Measurements from ENCODE around the gene ETFBKMT.
A peak's percentile ranks its signal among the peaks of the same experiment; 100 is the strongest.
"Not testable (repeated sequence)": the region's sequence is repeated elsewhere in the genome, so short reads cannot be mapped to it uniquely, and the experiment has no call there.

ETFBKMT gene

DNA sequence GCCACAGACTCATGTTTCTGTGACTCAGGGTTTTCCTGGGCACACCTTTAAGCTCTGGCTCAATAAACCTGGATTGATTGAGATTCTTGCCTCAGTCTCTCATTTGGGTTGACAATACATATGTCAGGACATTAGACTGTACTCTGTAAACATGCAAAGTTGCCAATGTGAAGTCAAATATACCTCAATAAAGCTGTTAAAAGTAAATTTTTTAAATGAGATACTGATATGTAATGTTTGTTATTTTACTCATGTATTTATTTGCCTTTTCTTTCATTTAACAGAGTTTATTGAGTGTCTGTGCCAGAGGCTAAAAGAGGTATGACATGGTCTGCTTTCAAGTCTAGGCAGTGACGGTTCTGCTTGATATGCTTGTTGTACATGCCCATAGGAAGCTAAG lies 3.7 kb upstream of the ETFBKMT start:
- no peak for DNase-seq (ENCODE audit: low read depth in 2 of 2)

DNA sequence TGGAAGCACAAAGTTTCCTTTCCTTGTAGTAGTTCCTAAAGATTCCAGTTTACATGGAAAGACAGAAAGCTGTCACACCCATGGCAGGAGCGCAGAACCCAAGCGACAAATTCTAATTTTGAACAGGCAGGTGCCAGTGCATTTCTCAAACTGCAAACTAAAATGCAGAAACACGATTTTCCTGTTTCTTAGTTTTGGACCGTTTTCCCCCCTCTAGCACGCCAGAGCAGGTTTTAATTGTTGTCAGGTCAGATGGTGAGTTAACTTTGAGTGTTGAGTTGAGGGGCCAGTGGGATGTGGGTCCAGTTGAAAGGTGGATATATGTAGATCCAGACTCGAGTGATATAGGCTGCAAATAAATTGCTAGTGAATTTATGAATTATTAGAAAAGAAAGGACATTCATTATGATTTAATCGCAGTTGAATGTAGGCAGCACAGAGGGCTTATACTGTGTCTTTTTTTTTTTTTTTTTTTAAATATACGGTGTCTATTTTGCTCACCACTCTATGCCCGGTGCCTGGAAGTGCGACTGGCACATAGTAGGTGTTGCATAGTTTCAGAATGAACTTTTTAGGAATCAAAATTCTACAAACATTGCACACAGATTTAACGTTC lies 909 bp upstream of the ETFBKMT start:
- no peak for DNase-seq (ENCODE audit: low read depth in 2 of 2)

DNA sequence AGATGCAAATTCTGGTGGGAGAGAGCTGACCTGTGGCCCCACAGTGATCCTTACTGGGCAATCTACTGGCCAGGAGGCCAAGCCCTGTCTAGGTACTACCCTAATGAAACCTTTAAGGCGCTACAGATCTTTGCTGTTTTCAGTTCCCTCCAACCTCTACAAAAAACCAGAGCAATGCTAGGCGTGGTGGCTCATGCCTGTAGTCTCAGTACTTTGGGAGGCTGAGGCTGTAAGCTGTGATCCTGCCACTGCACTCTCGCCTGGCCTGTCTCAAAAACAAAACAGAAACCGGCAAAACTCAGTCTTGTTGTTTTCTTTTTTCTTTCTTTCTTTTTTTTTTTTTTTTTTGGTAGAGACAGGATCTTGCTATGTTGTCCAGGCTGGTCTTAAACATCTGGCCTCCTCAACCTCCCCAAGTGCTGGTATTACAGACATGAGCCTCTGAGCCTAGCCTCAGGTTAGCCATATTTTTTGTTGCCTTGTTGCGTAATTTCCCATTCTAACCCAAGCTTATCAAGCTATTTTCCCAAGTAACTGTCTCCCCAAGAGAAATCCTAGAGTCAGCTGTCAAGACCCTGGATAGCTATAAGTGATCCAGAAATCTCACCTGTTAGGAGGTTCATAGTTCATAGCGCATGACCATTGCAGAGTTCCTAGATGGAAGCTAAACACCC lies 2.8 kb downstream of the ETFBKMT start:
- no peak for DNase-seq (ENCODE audit: low read depth in 2 of 2)

DNA sequence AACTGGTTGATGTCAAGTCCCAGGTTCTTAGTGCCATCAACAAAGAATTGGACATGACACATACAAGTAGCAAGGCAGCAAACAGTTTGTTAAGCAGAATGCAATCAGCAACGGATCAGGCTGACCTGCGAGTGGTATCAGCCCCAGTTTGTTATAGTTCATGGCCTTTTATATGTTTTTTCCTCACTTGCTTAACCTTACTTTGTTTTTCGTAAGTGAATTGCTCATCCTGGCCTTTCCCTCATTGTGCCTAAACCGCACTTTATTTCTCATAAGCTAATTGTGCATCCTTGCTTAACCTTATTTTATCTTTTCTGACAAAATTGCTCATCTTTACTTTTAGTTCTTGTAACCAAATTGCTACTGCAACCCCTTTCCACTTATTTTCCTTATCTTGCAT lies 4.1 kb downstream of the ETFBKMT start:
- DNase-seq (ENCODE audit: low read depth in 2 of 2): no peak

DNA sequence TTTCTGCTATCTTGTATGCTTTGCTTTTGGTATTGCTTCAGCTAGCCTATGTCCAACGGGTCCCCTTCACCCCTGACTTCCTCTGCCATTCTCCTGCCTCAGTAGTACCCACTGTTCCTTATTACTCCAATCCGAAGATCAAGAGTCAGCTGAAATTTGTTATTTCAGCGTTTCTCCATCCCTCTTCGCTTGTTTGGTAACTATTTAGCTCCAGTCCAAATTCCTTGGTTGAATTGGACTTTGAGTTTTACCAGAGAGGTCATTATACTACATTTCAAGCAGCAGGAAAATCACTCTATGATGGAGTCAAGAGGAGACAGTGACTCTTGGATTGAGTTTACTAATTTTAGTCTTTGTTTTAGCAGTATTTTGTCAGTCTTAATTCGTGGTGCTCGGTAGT lies 4.5 kb downstream of the ETFBKMT start:
- DNase-seq (ENCODE audit: low read depth in 2 of 2): no peak

DNA sequence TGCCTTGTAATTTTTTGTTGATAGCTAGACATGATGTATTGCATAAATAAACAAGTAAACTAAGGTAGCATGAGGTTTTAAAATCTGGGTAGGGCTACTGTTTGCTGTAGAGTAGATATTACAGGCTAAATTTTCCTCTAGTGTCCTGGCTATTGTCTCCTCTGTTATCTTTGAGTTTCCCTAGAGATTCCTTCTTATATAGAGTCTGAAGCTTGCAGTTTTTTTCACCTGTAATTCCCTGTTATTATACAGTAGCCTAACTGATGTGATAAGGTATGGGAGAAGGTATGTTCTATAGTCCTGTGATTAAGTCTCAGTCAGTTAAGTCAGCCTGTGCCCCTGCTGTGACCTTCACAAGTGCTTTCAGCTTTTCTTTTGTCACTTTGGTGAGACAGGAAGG lies 9.5 kb downstream of the ETFBKMT start:
- no peak for DNase-seq (ENCODE audit: low read depth in 2 of 2)

DNA sequence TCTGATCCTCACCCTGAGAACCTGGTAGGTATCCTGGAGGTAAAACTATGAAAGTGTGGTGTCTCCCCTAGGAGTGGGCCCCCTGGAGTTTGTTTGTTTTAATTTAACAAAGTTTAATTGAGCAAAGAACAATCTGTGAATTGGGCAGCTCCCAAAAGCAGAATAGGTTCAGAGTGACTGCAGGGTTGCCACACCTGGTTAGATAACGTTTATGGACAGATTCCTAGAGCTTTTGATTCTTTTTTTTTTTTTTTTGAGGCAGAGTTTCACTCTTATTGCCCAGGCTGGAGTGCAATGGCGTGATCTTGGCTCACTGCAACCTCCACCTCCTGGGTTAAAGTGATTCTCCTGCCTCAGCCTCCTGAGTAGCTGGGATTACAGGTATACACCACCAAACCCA lies 10.1 kb downstream of the ETFBKMT start:
- not testable (repeated sequence) for DNase-seq (ENCODE audit: low read depth in 2 of 2)

DNA sequence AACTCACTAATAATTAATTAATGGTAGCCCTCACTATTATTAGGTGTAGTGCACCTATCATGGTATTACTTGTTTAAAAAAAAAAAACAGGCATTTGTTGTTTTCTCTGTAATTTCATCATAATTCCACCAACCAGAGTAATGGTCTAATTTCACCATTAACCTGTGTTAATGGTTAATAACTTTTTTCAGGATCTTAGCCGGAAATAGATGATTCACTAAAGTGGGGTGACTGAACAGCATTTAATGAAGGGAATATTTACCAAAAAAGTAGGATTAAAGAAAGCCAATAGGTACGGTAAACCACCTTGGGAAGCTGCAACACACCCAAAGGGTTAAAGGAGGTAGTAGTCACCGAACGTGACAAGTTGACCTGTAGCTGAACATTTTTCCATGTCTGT lies 13.0 kb downstream of the ETFBKMT start:
- no peak for DNase-seq (ENCODE audit: low read depth in 2 of 2)

DNA sequence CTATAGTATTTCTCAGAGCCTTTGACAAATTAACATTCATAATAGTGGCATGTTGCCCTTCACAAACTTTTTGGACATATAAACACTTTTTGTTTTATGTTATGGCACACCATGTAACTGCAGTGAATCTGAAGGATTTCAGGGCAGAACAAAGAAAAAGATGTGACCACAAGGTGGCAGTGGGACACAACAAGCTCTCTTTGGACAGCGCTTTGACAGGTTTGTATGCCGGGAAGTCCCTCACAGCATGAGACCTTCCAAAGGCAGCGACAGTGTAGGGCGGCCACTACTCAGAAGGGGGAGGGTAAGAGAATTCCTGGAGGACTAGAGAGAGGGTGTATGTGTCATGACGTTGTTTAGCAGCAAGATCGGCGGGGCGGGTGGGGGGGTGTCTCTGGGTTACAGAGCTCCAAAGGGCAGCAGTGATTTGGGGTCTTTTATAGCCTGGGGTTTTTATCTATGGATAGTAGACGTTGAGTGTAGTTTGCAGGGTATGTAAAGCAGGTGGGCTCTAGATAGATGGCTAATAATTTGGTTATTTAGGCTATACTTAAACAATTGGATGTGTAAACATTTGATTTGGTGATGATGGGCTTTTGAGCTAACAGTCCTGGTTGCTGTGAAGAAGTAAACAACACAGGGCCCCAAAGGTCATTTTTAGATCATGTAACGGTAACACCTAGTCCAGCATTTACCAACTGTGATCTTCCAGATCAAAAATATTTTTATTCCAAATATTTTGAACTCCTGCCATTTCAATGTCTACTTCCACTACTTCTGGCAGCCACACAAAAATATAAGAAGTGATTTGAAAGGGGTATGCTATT lies 22.9 kb downstream of the ETFBKMT start:
- DNase-seq (ENCODE audit: low read depth in 2 of 2): peak; percentile 29 to 55

DNA sequence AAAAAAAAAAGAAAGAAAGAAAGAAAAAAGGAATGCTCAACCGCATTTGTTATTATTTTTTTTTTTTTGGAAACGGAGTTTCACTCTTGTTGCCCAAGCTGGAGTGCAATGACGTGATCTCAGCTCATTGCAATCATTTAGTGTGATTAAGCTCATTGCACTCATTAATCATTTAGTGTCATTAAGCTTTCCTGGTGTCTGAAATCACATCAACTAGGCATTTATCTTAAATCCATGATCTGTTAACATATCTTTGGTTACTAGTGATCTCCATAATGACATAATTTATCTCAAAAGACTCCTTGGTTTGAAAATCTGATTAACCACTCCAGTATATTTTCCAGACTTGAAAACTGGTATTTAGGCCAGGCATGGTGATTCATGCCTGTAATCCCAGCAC lies 26.3 kb downstream of the ETFBKMT start:
- DNase-seq (ENCODE audit: low read depth in 2 of 2): no peak

DNA sequence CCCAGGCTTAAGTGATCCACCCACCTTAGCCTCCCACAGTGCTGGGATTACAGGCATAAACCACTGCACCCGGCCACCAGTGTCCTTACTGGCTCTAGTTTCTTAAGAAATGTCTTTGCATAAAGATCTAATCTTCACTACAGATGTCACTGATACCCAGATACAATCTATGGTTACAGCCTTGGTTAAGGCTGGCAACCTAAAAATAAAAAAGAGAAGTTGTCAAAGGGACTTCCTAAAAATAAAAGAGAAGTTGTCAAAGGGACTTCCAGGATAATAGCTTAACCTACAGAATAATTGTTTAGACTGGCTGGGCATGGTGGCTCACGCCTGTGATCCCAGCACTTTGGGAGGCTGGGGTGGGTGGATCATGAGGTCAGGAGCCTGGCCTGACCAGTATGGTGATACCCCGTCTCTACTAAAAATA lies 27.6 kb downstream of the ETFBKMT start:
- DNase-seq (ENCODE audit: low read depth in 2 of 2): no peak

DNA sequence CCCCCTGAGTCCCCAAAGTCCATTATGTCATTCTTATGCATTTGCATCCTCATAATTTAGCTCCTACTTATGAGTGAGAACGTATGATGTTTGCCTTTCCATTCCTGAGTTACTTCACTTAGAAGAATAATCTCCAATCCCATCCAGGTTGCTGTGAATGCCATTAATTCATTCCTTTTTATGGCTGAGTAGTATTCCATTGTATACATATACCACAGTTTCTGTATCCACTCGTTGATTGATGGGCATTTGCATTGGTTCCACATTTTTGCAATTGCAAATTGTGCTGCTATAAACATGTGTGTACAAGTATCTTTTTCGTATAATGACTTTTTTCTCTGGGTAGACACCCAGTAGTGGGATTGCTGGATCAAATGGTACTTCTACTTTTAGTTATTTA lies 30.4 kb downstream of the ETFBKMT start:
- DNase-seq (ENCODE audit: low read depth in 2 of 2): not testable (repeated sequence)

DNA sequence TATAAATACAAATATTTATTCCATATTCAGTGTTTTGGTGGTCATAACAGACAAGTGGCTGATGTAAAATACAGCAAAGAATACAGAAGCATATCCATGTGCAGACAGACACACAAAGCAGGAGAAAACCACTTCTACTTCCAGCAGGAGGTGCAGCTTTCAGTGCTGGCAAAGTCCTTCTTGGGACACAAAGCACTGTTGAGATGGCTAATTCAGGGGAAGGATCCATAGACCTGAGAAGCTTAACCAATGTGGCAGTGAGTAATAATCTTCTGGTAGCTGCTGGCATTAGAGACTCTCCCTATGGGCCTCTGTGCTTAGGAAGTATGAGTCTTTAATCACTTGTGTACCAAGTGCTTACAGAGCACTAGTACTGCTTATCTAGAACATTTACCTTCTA lies 42.6 kb downstream of the ETFBKMT start:
- no peak for DNase-seq (ENCODE audit: low read depth in 2 of 2)

DNA sequence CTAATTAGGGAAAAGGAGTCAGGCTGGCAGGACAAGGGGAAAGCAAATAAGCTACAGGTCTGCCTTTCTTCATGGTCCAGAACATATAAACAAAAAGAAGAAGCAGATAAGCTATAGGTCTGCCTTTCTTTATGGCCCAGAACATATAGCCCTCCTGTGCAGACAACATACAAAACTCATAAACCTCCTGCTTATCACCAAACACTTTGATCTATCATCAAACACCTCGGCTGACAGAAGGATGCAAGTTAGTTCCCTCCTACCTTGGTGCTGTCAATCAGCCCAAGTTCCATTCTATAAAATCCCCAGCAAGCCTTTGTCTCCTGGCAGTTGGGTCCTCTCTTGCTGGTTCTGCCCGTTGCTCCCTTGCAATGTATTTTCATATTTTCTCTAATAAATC lies 46.1 kb downstream of the ETFBKMT start:
- no peak for DNase-seq (ENCODE audit: low read depth in 2 of 2)

DNA sequence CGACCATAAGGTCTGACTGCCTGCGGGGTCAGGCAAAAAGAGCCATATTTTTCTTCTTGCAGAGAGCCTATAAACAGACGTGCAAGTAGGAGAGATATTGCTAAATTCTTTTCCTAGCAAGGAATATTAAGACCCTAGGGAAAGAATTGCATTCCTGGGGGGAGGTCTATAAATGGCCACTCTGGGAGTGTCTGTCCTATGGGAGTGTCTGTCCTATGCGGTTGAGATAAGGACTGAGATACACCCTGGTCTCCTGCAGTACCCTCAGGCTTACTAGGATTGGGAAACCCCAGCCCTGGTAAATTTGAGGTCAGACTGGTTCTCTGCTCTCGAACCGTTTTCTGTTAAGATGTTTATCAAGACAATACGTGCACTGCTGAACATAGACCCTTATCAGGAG lies 48.6 kb downstream of the ETFBKMT start:
- DNase-seq (ENCODE audit: low read depth in 2 of 2): not testable (repeated sequence)

DNA sequence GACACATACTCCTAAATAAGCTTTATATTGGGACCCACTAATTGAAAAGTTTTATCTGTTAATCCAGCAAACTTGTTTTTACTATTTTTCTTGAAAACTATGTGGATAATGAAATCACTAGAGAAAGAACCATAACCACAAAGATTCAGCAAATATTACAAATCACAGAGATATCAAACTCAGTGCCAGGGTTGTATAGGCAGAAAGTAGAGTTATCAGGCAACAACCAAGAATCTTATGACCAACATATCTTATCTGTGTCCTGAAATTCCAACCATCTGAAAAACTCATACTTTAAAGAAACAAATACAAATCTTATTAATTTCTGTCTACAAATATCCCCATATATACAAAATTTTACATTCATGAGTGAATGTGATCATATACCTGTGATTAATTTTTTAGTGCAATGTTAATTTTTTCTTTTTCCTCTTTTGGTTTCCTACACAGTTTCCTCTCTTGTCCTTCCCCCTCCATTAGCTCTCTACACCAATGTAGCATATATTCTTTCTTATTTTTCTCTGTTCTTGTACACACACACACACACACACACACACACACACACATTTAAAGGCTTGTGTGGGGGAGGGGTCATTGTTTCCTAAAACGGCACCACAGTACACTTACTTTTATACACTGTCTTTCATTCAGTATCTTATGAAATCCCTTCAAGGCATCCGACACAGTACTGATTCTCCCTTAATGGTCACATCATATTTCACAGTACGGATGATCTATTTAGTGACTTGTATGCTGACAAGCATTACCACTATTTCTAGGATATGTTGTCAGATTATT lies 50.7 kb downstream of the ETFBKMT start:
- no peak for DNase-seq (ENCODE audit: low read depth in 2 of 2)

DNA sequence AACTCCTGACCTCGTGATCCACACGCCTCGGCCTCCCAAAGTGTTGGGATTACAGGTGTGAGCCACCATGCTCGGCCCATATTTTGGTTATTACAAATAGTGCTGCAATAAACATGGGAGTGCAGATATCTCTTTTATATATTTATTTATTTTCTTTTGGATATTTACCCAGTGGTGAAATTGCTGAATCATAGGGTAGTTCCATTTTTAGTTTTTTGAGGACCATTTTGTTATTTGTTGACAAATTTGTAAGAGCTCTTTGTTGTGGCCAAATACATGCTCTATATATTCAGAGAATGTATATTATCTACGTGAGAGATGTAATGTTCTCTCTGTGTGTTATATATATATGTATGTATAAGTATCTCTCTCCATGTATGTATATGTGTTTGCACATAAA lies 53.4 kb downstream of the ETFBKMT start:
- DNase-seq (ENCODE audit: low read depth in 2 of 2): no peak

DNA sequence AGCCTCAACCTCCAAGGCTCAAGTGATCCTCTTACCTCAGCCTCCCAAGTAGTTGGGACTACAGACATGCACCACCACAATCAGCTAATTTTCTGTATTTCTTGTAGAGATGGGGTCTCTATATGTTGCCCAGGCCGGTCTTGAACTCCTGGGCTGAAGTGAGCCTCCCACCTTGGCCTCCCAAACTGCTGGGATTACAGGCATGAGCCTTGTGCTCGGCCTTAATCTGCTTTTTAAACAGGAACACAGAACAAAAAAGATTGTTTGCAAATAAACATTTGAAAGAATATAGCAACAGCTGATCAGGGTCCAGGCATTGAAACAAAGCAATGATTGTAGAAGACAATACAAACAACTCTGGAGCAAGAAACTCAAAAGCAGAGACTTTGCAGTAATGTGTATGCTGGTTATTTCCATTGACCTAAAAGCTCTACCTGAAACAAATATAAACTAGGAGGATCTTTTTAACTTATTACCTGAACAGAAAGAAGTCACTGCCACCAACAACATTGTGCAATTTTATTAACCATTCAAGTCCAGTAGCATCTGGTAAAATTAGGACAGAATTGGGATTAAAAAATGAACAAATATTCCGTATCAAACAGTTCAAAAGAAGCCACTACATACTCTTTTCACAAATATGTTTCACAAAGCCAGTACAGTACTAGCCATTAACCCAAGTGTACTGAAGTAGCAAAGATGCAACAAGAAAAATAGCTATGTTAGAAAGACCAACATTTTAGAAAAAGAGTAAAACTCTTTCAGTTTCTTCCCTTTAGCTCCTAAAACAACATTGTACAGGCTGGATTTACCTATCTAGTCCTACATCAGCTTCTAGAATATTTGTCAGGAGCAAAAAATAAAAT lies 55.2 kb downstream of the ETFBKMT start:
- no peak for DNase-seq (ENCODE audit: low read depth in 2 of 2)

DNA sequence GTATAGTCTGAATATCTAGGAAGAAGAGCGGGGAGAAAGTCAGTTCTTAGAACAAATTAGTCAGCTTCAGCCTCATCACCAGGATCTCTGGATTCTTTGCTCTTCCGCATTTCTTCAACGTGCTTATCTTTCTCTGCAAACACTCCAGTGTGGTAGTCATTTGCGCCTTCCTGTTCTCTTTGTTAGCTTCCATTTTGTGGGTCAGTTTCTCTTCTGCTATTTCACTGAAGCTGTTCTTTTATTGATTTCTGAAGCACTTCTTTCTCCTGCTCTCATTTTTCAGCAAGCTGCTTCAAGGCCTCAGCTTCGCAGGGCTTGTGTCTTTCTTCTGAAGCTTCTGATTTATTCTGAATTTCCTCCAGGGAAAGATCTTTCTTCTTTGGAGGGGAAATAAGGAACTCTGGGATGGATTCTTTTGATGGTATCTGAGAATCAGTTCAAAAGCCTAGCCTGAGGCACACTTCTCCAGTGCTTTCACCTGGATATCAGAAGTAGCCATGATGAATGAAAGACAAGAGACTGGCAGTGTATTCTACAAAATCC lies 55.9 kb downstream of the ETFBKMT start:
- DNase-seq (ENCODE audit: low read depth in 2 of 2): no peak

DNA sequence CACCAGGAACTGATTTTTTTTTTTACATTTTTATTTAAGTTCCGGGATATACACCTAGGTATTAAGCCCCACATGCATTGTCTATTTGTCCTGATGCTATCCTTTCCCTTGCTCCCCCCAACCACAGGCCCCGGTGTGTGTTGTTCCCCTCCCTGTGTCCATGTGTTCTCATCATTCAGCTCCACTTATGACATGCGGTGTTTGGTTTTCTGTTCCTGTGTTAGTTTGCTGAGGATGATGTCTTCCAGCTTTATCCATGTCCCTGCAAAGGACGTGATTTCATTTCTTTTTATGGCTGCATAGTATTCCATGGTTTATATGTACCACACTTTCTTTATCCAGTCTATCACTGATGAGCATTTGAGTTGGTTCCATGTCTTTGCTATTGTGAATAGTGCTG lies 57.5 kb downstream of the ETFBKMT start:
- DNase-seq (ENCODE audit: low read depth in 2 of 2): not testable (repeated sequence)
